Stimulated activated CD8-positive, alpha-beta memory T cell treated with anti-CD3 and anti-CD28 coated beads, Interleukin-4, amount 100 ng/mL, for 48 hours (primary cell): Measurements from ENCODE around the gene GMCL1.
"Not testable (repeated sequence)": the region's sequence is repeated elsewhere in the genome, so short reads cannot be mapped to it uniquely, and the experiment has no call there.

Source experiments
- DNase-seq: peaks from one replicate; pipeline ENCODE4 v3.0.0-alpha.2; 2020

GMCL1 gene

GRCh38 chr2:69810550-69810949, 18.9 kb upstream of the GMCL1 start:
- no peak for DNase-seq

GRCh38 chr2:69811018-69811417, 18.4 kb upstream of the GMCL1 start:
- no peak for DNase-seq

GRCh38 chr2:69811591-69811990, 17.9 kb upstream of the GMCL1 start:
- no peak for DNase-seq

- no peak for DNase-seq
These were observed 13.7 kb upstream of the GMCL1 start for GRCh38 chr2:69815717-69816116.

GRCh38 chr2:69816923-69817542, 12.4 kb upstream of the GMCL1 start:
- peak; percentile 78 for DNase-seq

GRCh38 chr2:69817729-69818501, 11.5 kb upstream of the GMCL1 start:
- DNase-seq = no peak

GRCh38 chr2:69827796-69828540, 1.5 kb upstream of the GMCL1 start:
- no peak for DNase-seq

- no peak for DNase-seq
These were observed 563 bp upstream of the GMCL1 start for GRCh38 chr2:69828938-69829255.

GRCh38 chr2:69830045-69830905, 815 bp downstream of the GMCL1 start:
- peak; percentile 64 for DNase-seq

GRCh38 chr2:69830906-69831241, 1.4 kb downstream of the GMCL1 start:
- not testable (repeated sequence) for DNase-seq

DNA sequence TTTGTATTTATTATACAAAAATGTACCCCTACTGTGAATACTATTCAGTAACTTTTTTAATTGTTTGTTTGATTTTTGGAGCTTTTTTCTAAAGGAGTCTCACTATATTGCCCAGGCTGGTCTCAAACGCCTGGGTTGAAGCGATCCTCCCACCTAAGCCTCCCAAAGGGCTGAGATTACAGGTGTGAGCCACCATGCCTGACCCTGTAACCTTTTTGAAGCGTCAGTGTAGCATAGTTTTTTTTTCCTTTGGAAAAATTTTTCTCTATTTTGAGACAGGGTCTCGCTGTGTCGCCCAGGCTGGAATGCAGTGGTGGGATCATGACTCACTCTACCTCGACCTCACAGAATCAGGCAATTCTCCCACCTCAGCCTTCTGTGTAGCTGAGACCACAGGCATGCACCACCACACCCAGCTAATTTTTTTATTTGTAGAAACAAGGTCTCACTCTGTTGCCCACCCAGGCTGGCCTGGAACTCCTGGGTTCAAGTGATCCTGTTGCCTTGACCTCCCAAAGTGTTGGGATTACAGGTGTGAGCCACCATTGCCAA, 2.0 kb downstream of the GMCL1 start:
- no peak for DNase-seq

DNA sequence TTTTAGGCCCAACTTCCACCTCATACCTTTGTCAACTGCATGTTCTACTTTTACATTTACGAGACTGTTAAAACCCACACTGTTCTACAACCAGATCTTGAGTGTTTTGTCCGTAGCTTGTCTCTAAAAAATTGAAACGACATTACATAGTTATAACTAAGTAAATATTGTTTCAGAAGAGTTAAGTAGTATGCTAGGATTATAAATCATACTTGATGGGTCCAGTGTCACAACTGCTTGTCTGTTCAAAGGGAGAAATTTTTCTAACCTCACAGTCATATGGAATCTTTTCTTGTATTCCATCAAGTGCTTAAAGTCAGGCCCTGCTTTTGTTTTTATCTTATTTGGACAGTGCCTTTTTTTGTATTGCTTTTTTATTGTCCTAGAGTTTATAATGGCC, 4.3 kb downstream of the GMCL1 start:
- no peak for DNase-seq

- DNase-seq = no peak
These were observed 6.2 kb downstream of the GMCL1 start for GRCh38 chr2:69835666-69836065.

DNA sequence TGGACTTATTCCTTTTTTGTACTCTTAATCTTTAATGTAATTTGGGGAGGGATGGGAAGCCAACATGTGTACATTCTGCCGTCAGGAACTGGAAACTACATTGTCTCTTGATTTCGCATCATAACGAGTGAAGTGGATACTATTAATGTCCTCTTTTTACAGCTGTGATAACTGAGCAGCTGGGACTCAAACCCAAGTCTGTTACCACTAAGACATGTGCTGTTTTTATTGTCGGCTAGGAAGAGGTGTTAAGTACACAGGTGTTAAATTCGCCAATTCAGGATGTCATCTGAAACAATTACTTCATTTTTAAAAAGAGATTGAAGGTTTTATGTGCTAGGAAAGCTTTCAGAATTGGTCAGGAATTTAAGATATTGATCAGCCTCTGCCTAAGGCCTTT, 6.9 kb downstream of the GMCL1 start:
- no peak for DNase-seq

DNA sequence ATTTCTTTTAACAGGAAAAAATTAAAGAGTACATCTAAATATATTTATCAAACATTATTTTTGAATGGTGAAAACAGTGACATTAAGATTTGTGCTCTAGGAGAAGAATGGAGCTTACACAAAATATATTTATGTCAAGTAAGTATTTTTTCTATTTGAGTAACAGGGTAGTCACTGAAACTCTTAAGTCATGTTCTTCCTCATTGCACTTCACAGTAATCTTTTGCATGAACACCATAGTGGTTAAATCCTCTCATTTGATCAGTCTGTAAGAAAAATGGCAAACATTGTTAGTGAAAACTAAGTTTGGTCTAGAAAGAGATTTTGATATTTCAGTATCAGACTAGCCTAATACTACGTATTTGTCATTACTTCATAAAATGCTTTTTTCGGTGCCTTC, 8.1 kb downstream of the GMCL1 start:
- no peak for DNase-seq

GRCh38 chr2:69843993-69844392, 14.5 kb downstream of the GMCL1 start:
- DNase-seq = no peak

DNA sequence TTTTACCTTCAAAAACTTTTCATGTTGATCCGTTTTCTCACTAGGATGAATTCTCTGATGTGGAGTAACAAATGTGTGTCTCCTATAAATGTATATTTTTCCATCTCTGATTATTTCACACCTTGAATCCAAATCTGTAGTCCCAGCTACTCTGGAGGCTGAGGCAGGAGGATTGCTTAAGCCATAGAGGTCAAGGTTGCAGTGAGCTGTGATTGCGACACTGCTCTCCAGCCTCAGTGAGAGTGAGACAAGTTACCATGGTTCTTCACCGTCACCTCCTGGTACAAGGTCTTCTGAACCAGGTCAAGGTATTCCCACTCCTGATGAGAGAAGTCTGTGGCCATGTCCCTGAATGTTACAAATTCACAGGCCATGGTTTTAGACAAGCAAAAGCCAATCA, 15.1 kb downstream of the GMCL1 start:
- no peak for DNase-seq

GRCh38 chr2:69846182-69847067, 17.0 kb downstream of the GMCL1 start:
- no peak for DNase-seq

DNA sequence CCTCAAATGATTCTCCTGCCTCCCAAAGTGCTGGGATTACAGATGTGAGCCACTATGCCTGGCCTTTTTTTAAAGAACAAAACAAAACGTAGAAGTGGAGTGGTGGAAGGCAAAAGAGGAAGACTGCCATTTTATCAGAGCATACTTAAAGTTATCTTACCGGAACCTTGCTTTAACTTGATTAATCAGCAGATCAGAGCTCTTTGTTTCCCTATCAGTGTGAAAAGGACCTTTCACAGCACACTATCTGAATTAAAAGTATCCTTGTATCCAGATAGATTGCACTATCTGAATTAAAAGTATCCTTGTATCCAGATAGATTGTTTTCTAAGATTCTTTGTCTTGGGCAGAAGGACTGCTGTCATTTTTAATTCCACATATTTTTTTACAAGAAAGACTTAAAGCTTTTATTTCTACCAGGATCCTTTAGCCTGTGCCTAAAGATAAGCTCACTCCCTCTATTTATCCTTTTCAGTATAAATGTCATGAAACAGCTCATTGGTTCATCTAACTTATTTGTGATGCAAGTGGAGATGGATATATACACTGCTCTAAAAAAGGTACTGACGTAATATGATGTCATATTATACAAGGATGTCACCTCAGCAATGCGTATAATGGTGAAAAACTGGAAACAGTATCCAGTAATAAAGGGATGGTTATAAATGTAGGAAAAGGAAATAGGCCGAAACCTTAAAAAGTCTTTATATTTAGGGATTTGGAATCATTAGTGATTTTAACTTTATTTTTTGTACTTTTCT, 17.8 kb downstream of the GMCL1 start:
- DNase-seq = no peak

- no peak for DNase-seq
These were observed 18.8 kb downstream of the GMCL1 start for GRCh38 chr2:69848186-69848790.

- DNase-seq = no peak
These were observed 28.8 kb downstream of the GMCL1 start for GRCh38 chr2:69858261-69858660.
